Measurements from ENCODE around the gene PLEKHA6.

GRCh38 chr1:204289280-204289679 is 70.4 kb downstream of the PLEKHA6 start:
- TF ChIP-seq SIX5 (IDR thresholded peaks at IDR 0.05; ENCODE audit: low read depth, low read length) (no peak), CTCF (IDR thresholded peaks at IDR 0.05; ENCODE audit: control extremely low read depth in 1 of 3, insufficient read depth in 1 of 3, low read depth in 1 of 3, low read length in 3 of 3) (no peak), YY1 (IDR thresholded peaks at IDR 0.05; ENCODE audit: low read depth, low read length) (no peak), EZH2 (IDR thresholded peaks at IDR 0.05; ENCODE audit: low read depth, low read length, severe bottlenecking) (no peak), CBX8 (IDR thresholded peaks at IDR 0.05; ENCODE audit: borderline replicate concordance, low read depth, low read length) (no peak), TCF12 (IDR thresholded peaks at IDR 0.05; ENCODE audit: low read depth, low read length) (no peak), CEBPB (IDR thresholded peaks at IDR 0.05; ENCODE audit: low read depth, low read length) (no peak), POLR2AphosphoS5 (IDR thresholded peaks at IDR 0.05; ENCODE audit: low read depth, low read length) (no peak), SRF (IDR thresholded peaks at IDR 0.05; ENCODE audit: low read depth, low read length) (no peak), SP1 (IDR thresholded peaks at IDR 0.05; ENCODE audit: low read depth, low read length) (no peak), SIN3A (conservative IDR thresholded peaks at IDR 0.05 in 1 of 2, IDR thresholded peaks at IDR 0.05 in 1 of 2; ENCODE audit: low read depth in 1 of 2, low read length in 2 of 2) (no peak), TBP (IDR thresholded peaks at IDR 0.05; ENCODE audit: low read depth, low read length) (no peak), SUZ12 (IDR thresholded peaks at IDR 0.05; ENCODE audit: low read length) (no peak), EP300 (IDR thresholded peaks at IDR 0.05; ENCODE audit: borderline replicate concordance in 1 of 2, low read depth in 2 of 2, low read length in 2 of 2) (no peak)
